ENCODE data around the gene NUP37. TPM values are rescaled to one million over a fixed set of nuclear protein-coding genes. Genes with fewer than 3 reads are reported as not detected.

NUP37 gene
- polyA plus RNA-seq, 1 donor from 2014 or later, result 21.6 TPM

GRCh38 chr12:102059343-102059742 lies 60.6 kb downstream of the NUP37 start:
- H2AFZ ChIP-seq (ENCODE audit: low read depth, low read length), result no peak overlapping the region
- no peaks in the 10 kb centered on the region for H3K27me3 ChIP-seq (ENCODE audit: insufficient read depth, low read depth, low read length)
- H3K9me2 ChIP-seq (ENCODE audit: insufficient read depth, low read length), result no peaks in the 10 kb centered on the region
- H3K4me2 ChIP-seq (ENCODE audit: low read length), result no peak overlapping the region
- H4K20me1 ChIP-seq (ENCODE audit: insufficient read depth), result no peaks in the 10 kb centered on the region
- no peak overlapping the region for H3K9ac ChIP-seq (ENCODE audit: low read length)
- no peak overlapping the region for H3K27ac ChIP-seq (ENCODE audit: low read length)
- H3K36me3 ChIP-seq (ENCODE audit: insufficient read depth, low read length), result no peaks in the 10 kb centered on the region
- no peaks in the 10 kb centered on the region for H3K79me2 ChIP-seq (replicated peaks; ENCODE audit: insufficient read depth, low read length)
- H3K4me3 ChIP-seq (ENCODE audit: low read length), result no peak overlapping the region
- no peaks in the 10 kb centered on the region for H3K9me3 ChIP-seq (ENCODE audit: low read length)
- no peaks in the 10 kb centered on the region for H3F3A ChIP-seq (ENCODE audit: insufficient read depth, low read length, poor library complexity, severe bottlenecking)
- TF ChIP-seq EZH2 (IDR thresholded peaks at IDR 0.05; ENCODE audit: borderline replicate concordance, insufficient read depth, low read length, poor library complexity, severe bottlenecking) (no peak), MXI1 (conservative IDR thresholded peaks at IDR 0.05; ENCODE audit: poor library complexity, severe bottlenecking) (no peak), TAF1 (IDR thresholded peaks at IDR 0.05; ENCODE audit: low read depth) (no peak), POLR2AphosphoS5 (IDR thresholded peaks at IDR 0.05) (no peak), RAD21 (conservative IDR thresholded peaks at IDR 0.05) (no peak), SMC3 (conservative IDR thresholded peaks at IDR 0.05; ENCODE audit: poor library complexity) (no peak), REST (IDR thresholded peaks at IDR 0.05; ENCODE audit: borderline replicate concordance) (no peak), CTCF (IDR thresholded peaks at IDR 0.05; ENCODE audit: poor library complexity, severe bottlenecking) (no peak), EP300 (conservative IDR thresholded peaks at IDR 0.05; ENCODE audit: poor library complexity, severe bottlenecking) (no peak)

- H3K9ac ChIP-seq (ENCODE audit: low read length), result no peak overlapping the region
- H3K4me2 ChIP-seq (ENCODE audit: low read length), result no peak overlapping the region
- H3K9me3 ChIP-seq (ENCODE audit: low read length), result no peaks in the 10 kb centered on the region
- no peak overlapping the region for H3K4me3 ChIP-seq (ENCODE audit: low read length)
- no peak overlapping the region for H3K27ac ChIP-seq (ENCODE audit: low read length)
- H3K79me2 ChIP-seq (replicated peaks; ENCODE audit: insufficient read depth, low read length), result no peaks in the 10 kb centered on the region
- H4K20me1 ChIP-seq (ENCODE audit: insufficient read depth), result no peaks in the 10 kb centered on the region
- H3K9me2 ChIP-seq (ENCODE audit: insufficient read depth, low read length), result no peaks in the 10 kb centered on the region
- H2AFZ ChIP-seq (ENCODE audit: low read depth, low read length), result no peak overlapping the region
- TF ChIP-seq TAF1 (IDR thresholded peaks at IDR 0.05; ENCODE audit: low read depth) (no peak), MXI1 (conservative IDR thresholded peaks at IDR 0.05; ENCODE audit: poor library complexity, severe bottlenecking) (no peak), CTCF (IDR thresholded peaks at IDR 0.05; ENCODE audit: poor library complexity, severe bottlenecking) (no peak), RAD21 (conservative IDR thresholded peaks at IDR 0.05) (no peak), POLR2AphosphoS5 (IDR thresholded peaks at IDR 0.05) (no peak)
- no peaks in the 10 kb centered on the region for H3F3A ChIP-seq (ENCODE audit: insufficient read depth, low read length, poor library complexity, severe bottlenecking)
- H3K36me3 ChIP-seq (ENCODE audit: insufficient read depth, low read length), result no peaks in the 10 kb centered on the region
- H3K27me3 ChIP-seq (ENCODE audit: insufficient read depth, low read depth, low read length), result no peaks in the 10 kb centered on the region
These were observed 65.6 kb downstream of the NUP37 start for GRCh38 chr12:102054345-102054744.

Data from neural cell (in vitro differentiated cells).